Activated CD4-positive, alpha-beta T cell treated with anti-CD3 and anti-CD28 coated beads, Interleukin-2, amount 50 U/mL, for 4 hours (primary cell): Measurements from ENCODE around the gene ROR1.

ENCODE experiments used
- DNase-seq, 2 experiments: peaks; one replicate each; pipeline ENCODE4 v3.0.0-alpha.2; 2020

The ROR1 gene

DNA sequence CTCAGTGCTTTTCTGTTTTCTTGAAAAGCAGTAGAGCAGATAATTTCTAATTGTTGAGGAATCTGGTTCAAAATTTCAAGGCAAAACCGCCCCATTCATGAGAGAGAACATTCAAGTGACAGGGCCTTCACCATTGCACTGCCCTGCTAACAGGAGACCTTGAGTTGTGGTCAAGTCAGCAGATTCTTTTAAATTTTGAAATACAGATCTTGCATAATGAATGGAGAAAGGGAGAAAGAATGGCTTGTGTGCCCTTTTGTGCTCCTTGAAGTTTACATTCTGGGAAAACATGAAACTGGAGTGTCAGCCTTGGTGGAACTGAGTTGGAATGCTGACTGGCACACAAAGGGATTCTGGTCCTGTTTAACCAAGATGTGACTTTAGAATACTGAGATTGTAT is 265.1 kb downstream of the ROR1 start:
- DNase-seq = no peak

DNA sequence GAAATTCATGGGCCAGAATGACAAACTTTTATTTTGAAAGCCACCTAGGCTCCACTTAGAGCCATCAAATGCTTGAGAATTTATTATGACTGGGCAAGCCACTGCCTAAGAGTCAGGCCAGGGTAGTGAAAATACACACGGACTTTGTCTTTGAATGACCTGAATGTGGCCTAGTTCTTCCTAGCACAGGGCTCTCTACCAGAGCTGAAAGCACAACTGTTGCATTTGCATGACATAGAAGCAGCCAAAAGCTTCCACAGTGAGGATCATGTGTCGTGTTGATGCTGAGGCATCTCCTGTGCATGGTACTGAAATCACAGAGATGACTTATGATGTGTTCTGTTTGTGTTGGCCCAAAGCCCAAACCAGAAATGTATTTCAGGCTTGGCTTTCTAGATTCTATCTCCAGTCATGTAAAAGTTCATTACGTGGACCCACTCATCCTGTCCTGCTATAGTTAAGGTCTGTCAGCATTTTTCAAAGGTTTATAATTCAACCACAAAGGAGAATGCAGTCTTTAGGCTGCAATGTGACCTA is 265.6 kb downstream of the ROR1 start:
- no peak for DNase-seq

DNA sequence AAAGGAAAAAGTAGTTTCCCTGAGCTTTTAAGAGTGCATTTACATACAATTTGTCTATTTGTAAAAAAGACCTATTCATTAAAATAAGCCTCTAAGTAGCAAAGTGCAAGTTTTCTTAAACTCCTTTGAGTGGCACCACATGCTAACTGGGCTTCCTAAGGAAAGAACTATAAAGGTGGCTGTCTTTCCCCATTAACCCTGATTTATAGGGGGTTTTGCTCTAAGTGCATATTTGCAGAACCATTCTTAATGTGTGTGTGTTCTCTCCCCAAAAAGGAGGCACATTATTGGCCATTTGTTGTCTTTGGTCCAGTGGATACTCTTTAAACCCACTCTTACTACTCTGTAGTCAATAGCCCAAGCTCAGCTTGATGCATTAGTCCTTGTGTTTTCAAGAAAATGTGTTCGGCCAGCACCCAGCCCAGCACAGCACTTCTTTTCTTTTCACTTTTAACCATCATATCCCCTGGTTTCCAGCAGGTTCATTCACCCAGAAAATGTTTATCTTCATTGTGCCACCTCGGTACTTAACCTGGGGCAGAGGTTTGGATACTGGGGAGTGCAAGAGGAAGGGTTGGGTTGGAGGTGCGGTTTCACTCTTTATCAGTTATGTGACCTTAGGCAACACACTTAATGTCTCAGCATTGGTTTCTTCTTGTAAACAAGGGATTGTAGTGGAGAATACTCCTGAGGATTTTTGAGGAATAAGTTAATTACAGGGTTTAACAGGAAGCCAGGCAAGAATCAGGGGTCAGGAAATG is 267.7 kb downstream of the ROR1 start:
- no peak for DNase-seq

DNA sequence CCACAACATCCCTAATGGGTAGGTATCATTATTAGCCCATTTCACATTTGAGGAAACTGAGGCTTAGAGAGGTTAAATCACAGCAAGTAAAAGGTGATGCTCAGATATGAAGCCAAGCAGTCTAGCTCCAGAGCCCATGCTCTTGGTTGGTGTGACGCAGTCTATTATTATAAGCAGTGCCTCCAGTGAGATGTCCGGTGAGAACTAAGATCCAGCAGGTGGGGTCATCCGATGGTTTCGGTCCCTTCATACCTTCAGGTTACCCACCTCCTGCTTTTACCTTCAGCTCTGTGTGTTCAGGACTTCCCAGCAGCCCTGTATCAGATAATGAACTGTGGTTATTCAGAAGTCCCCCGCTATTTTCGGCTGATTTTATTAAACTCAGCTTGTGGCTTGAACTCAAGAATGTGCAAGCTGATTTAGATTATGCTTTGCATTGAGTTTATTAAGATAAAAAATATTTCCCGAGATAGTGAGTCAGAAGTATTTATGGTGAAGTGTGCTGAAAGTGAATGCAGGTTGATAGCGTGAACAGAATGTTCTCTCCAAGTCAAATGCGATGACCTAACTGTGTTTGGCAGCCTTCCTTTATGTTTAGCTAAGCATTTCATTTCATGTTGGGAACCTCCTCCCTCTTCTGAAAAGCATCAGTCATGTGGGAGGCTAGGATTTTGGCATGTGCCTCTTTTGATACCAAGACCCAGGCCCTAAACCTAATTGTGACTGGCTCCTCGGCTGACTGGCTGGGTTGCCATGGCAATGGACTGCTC is 268.7 kb downstream of the ROR1 start:
- no peak for DNase-seq

DNA sequence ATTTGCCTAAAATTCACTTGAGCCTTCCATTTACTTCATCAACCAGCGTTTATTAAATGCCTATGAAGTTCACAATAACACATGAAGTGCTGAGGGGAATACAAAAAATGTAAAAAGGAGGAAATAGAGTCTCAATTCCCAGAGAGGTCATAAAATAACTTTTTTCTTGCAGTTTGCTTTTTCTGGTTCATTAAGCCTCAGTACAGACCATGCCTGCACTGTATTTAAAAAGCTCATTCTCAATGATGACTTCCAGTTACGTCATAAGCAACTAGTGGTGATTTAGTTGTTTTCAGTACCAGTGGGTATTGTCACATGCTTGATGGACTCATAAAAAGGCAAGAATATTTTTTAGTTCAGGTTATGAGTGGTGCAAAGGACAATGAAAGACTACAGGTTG is 269.5 kb downstream of the ROR1 start:
- DNase-seq = no peak

- no peak for DNase-seq
Observed at GRCh38 chr1:64043976-64044375, 270.2 kb downstream of the ROR1 start.

DNA sequence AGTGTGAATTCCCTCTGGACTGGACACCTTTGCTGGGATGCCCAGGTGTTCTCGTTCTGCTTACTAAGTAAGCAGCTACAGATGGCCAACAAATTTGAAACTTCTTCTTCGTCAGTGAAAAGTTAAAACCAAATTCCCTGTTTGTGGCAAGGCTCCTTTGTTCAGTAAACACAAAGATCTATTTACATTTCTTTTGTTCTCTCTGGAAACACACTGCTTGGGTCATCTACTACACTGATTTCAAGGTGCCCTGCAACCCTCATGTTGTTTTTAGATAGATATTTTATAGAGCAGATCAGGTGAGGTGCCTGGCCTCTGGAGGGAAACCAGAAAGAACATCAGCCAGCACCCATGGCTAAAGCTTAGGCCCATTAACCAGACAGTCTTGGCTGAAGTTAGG is 272.4 kb downstream of the ROR1 start:
- no peak for DNase-seq

DNA sequence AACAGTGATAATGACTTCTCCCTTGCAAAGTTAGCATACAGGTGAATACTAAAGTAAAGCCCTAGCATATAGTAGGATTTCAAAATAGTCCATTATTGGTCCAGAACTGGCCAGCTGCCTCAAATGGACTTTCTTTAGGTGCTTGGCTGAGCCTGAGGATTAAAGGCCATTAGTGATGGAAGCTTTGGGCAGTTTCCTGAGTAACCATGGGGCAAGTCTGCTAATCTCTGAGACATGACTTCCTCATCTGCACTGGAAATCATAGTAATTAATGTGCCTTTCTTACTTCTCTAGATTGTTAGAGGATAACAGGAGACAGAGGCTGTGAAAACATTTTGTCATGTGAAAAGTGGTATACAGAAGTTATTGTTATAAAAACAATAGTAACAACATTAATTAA is 273.1 kb downstream of the ROR1 start:
- DNase-seq = no peak

- DNase-seq = no peak
Observed at GRCh38 chr1:64047549-64047996, 273.8 kb downstream of the ROR1 start.

- DNase-seq = no peak
Observed at GRCh38 chr1:64049900-64050540, 276.2 kb downstream of the ROR1 start.

- DNase-seq = no peak
Observed at GRCh38 chr1:64050601-64051000, 276.8 kb downstream of the ROR1 start.

GRCh38 chr1:64051796-64052195 is 278.0 kb downstream of the ROR1 start:
- no peak for DNase-seq

DNA sequence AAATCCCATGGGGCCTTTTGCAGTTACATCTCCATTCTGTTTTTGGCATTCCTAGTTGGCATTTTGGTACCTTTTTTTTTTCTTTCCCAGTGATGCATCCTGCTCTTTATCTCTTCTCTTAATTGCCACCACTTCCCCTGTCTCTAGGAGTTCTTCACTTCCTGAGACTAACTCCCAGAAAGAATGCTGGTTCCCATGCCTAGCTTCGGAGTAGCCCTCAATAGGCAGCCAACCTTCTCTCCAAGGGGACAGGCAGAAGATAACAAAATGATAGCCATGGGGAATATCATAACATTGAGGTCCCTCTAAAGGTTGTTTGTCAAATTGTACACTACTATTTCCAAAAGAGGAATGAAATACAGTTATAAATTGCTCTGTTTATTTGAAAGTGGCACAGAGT is 279.0 kb downstream of the ROR1 start:
- no peak for DNase-seq

DNA sequence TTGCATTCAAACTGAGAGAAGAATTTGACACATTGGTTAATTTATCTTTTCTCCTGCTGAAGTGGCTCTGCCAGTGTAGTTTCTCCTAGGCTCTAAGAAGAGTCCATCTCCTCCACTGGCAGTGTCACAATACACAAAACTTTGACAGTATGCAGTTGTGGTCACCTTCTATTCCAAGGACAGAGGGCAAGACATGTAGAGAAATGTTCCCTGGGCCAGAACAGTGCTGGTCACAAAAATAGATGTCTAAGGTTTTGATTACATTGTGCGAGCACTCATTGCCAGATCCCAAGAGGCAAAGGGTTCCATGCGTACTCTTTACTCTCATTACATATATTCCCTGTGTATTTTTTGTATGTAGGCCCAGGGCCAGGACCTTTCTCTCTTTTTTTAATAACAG is 281.5 kb downstream of the ROR1 start:
- DNase-seq = no peak

GRCh38 chr1:64059556-64059955 is 285.7 kb downstream of the ROR1 start:
- DNase-seq = no peak

GRCh38 chr1:64060611-64061302 is 286.9 kb downstream of the ROR1 start:
- DNase-seq = no peak

DNA sequence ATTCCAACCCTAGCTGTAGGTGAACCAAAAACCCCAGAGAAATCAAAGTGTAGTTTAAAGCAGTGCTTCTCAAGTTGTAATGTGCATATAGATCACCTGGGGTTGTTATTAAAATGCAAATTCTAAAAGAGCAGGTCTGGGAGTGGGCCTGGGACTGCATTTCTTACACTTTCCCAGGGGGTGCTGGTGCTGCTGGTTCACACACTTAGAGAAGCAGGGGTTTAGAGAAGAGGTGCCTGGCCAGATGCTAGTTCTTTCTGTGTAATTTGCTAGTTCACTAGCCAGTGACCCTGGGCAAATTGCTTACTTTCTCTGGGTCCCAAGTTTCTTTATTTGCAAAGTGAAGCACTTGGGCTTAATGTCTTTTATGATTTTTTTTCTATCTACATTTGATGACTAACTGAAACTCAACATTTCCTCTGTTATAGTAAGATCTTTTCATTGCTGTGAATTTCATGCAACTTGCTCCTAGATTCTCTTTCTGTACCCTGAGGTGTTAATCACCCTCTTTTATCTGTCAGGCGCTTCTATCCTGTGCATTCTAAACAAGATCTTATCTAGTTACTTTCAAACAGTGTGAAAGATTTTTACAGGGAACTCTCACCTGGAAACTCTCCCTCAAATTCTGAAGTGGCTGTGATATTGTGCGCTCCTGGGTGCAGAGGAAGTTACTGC is 287.8 kb downstream of the ROR1 start:
- DNase-seq = no peak

GRCh38 chr1:64062529-64062928 is 288.7 kb downstream of the ROR1 start:
- no peak for DNase-seq

DNA sequence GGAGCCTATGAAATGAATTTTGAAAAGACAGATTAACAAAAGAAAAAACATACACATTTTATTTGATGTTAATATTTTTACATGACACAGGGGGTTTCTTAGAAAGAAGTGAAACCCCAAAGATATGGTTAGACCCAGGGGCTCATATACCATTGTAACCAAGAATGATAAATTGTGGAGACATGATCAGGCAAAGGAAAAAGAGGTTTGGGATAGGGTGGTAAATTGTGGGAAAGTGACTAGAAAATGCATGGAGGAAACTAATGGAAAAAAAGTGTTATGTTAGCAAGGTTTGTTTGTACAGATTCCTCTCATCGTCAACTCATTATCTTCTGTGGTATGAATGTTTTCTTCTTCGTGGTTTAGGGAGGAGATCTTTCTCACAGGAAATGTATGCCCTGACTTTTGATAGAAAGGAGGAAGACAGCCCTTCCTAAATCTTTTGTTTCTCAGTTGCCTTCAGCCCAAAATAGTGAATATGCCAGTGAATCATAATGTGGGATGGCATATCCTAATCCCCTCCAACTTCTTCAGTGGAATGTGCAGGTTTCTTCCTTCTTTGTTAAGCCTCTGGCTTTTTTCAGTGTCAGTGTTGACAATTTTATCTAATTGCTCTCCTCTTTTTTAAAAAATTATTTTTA is 289.2 kb downstream of the ROR1 start:
- no peak for DNase-seq

DNA sequence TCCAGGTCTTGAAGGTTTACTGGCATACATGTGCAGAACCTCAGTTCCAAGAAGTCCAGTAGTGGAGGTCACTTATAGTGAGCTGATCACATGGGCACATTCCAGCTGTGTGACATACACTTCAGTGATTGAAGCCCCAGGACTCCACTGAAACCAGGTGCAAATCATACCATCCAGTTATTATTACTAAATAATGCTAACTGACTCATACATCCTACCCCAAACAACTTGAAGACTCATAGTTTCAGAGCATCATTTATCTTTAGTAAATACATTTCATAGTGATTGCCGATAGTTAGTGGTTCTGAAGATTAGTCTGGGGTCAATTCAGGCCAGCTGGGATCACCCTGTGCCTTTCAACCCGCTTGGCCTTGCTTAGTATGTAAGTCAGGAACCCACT is 291.8 kb downstream of the ROR1 start:
- no peak for DNase-seq

GRCh38 chr1:64072089-64072793 is 298.4 kb downstream of the ROR1 start:
- DNase-seq = no peak
